Choroid plexus epithelial cell (primary cell): ENCODE results near the gene PLEKHA4.
"Not testable (repeated sequence)": the region's sequence is repeated elsewhere in the genome, so short reads cannot be mapped to it uniquely, and the experiment has no call there.

ENCODE experiments used
- DNase-seq: peaks from one replicate; pipeline ENCODE4 v3.0.0-alpha.2; 2010; ENCODE audit warnings: low read depth
- H3K4me3 ChIP-seq: 2 replicates; pipeline ENCODE4 v1.5.1; 2011; ENCODE audit warnings: low read depth, mild to moderate bottlenecking, control low read depth, low read length, moderate library complexity
- TF ChIP-seq, protein P1 (sequence below): conservative IDR thresholded peaks from 2 replicates; pipeline ENCODE4 v1.5.1; 2011; ENCODE audit warnings: low read depth, mild to moderate bottlenecking, control low read depth, inconsistent platforms, low read length, moderate library complexity

Gene PLEKHA4

GRCh38 chr19:48897181-48897580, 28.8 kb upstream of the PLEKHA4 start:
- no peak overlapping the region for H3K4me3 ChIP-seq
- DNase-seq = no peak
- TF ChIP-seq, protein P1, sequence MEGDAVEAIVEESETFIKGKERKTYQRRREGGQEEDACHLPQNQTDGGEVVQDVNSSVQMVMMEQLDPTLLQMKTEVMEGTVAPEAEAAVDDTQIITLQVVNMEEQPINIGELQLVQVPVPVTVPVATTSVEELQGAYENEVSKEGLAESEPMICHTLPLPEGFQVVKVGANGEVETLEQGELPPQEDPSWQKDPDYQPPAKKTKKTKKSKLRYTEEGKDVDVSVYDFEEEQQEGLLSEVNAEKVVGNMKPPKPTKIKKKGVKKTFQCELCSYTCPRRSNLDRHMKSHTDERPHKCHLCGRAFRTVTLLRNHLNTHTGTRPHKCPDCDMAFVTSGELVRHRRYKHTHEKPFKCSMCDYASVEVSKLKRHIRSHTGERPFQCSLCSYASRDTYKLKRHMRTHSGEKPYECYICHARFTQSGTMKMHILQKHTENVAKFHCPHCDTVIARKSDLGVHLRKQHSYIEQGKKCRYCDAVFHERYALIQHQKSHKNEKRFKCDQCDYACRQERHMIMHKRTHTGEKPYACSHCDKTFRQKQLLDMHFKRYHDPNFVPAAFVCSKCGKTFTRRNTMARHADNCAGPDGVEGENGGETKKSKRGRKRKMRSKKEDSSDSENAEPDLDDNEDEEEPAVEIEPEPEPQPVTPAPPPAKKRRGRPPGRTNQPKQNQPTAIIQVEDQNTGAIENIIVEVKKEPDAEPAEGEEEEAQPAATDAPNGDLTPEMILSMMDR = no peak

DNA sequence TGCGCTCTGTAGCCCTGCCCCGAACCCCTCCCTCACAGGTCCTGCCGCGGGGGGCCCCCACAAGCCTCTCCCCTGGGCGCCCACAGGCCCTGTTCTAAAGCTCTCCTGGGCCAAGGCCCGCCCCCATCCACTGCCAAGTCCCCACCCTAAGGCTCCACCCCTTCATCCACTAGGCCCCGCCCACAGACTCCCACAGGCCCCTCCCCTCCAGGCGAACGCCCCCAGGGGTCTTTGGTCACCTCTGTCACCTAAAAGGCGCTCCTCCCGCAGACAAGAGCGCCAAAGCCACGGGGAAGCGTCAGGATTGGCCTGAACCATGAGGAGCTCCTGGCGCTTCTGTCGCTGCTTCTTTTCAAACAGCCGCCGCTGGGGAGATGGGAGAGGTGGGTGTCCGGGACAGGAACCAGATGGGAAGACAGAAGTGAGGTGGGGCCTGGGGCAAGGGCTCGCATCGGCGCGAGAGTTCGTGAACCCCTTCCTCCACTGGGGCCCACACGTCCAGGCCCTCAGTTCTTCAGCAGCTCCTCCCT, 27.8 kb upstream of the PLEKHA4 start:
- DNase-seq = peak; percentile 58
- TF ChIP-seq, protein P1 = no peak
- peak overlapping the region; percentile 48 for H3K4me3 ChIP-seq

GRCh38 chr19:48895226-48895625, 26.8 kb upstream of the PLEKHA4 start:
- TF ChIP-seq, protein P1 = no peak
- no peak for DNase-seq
- H3K4me3 ChIP-seq = no peak overlapping the region

- TF ChIP-seq, protein P1 = no peak
- H3K4me3 ChIP-seq = no peak overlapping the region
- DNase-seq = no peak
Measured at GRCh38 chr19:48890551-48890950, 22.1 kb upstream of the PLEKHA4 start.

- DNase-seq, H3K4me3 ChIP-seq: not testable (repeated sequence)
Measured at GRCh38 chr19:48889496-48889895, 21.1 kb upstream of the PLEKHA4 start.

GRCh38 chr19:48887861-48888612, 19.6 kb upstream of the PLEKHA4 start:
- H3K4me3 ChIP-seq = no peak overlapping the region
- DNase-seq = no peak
- TF ChIP-seq, protein P1 = no peak

DNA sequence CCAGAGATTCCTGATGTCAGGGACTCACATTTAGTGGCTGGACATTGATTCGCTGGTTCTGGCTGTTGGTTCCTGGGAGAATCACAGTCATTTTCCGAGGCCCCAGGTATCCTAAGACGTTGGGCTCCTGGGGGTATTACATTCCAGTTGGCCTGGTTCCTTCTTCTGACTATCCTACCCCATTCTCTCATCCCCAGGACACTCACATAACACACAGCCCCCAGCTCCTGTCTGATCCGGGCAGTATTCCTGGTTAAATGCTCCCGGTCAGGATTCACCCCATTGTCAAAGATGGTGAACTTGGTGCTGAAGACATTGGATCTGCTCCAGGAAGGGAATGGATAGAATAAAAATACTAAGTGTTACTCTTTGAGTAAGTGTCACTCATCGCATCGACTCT, 15.3 kb upstream of the PLEKHA4 start:
- no peak for DNase-seq
- TF ChIP-seq, protein P1 = no peak

More for the DNA sequence above, 15.3 kb upstream of the PLEKHA4 start:
- no peak overlapping the region for H3K4me3 ChIP-seq
